A549 (cell line): ENCODE measurements around the gene PER1. TPM values are rescaled to one million over a fixed set of nuclear protein-coding genes. Genes with fewer than 3 reads are reported as not detected.

ENCODE experiments used
- ATAC-seq, 2 experiments: fragments of 200-7000 bp in 1 of 2; fragments of >200 bp in 1 of 2; cut with Nextera tagmentation in 1 of 2; cut with Tn5 transposase in 1 of 2; 3 replicates each; pipeline versions ENCODE4 v1.8.0 to v1.9.1; 2018 to 2020; ENCODE audit warnings: mild to moderate bottlenecking in 1 of 2, moderate library complexity in 1 of 2
- CTCF ChIA-PET: fragments of 300-600 bp; sonication (Branson Sonifier 250); formaldehyde crosslinking; extraction: SDS; loops from one replicate; lab custom pipeline; 2021; ENCODE audit warnings: antibody characterized with exemption, inconsistent platforms; lab: Yijun Ruan, JAX
- POLR2A ChIA-PET: fragments of 350-600 bp; formaldehyde crosslinking; extraction: SDS; loops from one replicate; lab custom pipeline; 2021; ENCODE audit warnings: antibody characterized with exemption, inconsistent platforms; lab: Yijun Ruan, JAX
- DNase-seq, 2 experiments: peaks; one replicate each; pipeline versions ENCODE4 v3.0.0 to v3.0.0-alpha.2; 2011 to 2016; ENCODE audit warnings: low read depth in 1 of 2, low spot score in 1 of 2
- FAIRE-seq: peaks from 2 replicates; lab custom pipeline; 2011; peaks lifted over from hg19 to GRCh38; lab: Jason Lieb, UNC
- H3K27ac ChIP-seq, 2 experiments: fragments of >200 bp; sonication (Bioruptor Twin); formaldehyde crosslinking; 3 replicates each; pipeline ENCODE4 v1.5.1; 2016 to 2017
- H3K4me1 ChIP-seq: fragments of >200 bp; sonication (Bioruptor Twin); formaldehyde crosslinking; 3 replicates; pipeline ENCODE4 v1.6.1; 2016
- H3K4me2 ChIP-seq: fragments of >200 bp; sonication (Bioruptor Twin); formaldehyde crosslinking; 3 replicates; pipeline ENCODE4 v1.6.1; 2016
- H3K4me3 ChIP-seq: fragments of >200 bp; sonication (Bioruptor Twin); formaldehyde crosslinking; 3 replicates; pipeline ENCODE4 v1.5.1; 2016
- H3K9me3 ChIP-seq: fragments of >200 bp; sonication (Bioruptor Twin); formaldehyde crosslinking; 3 replicates; pipeline ENCODE4 v1.6.1; 2016
- BCL3 ChIP-seq: fragments of >200 bp; sonication (Bioruptor Twin); formaldehyde crosslinking; IDR thresholded peaks from 3 replicates; pipeline ENCODE4 v1.6.1; 2016
- CBX2 ChIP-seq: fragments of 200-600 bp; sonication (generic); IDR thresholded peaks from 2 replicates; pipeline ENCODE4 v1.6.1; 2016; ENCODE audit warnings: low read depth, mild to moderate bottlenecking, borderline replicate concordance
- CBX8 ChIP-seq: fragments of 200-600 bp; sonication (generic); IDR thresholded peaks from 2 replicates; pipeline ENCODE4 v1.6.1; 2016
- CTCF ChIP-seq: fragments of >200 bp; sonication (Bioruptor Twin); formaldehyde crosslinking; IDR thresholded peaks from 3 replicates; pipeline ENCODE4 v1.5.1; 2016
- E2F6 ChIP-seq: IDR thresholded peaks from 2 replicates; pipeline ENCODE4 v1.6.1; 2012; ENCODE audit warnings: low read depth, borderline replicate concordance
- ELK1 ChIP-seq: fragments of 150-350 bp; IDR thresholded peaks from 2 replicates; pipeline ENCODE4 v1.6.1; 2014; ENCODE audit warnings: low read depth, mild to moderate bottlenecking, low read length
- EP300 ChIP-seq, 2 experiments: fragments of >200 bp; sonication (Bioruptor Twin); formaldehyde crosslinking; IDR thresholded peaks; 2 replicates in 1 of 2; 3 replicates in 1 of 2; pipeline ENCODE4 v1.6.1; 2016 to 2017
- FOSB ChIP-seq: fragments of 250-450 bp; sonication (Bioruptor Pico); IDR thresholded peaks from 2 replicates; pipeline ENCODE4 v1.5.0; 2020; ENCODE audit warnings: mild to moderate bottlenecking, moderate library complexity
- GATA3 ChIP-seq: IDR thresholded peaks from 2 replicates; pipeline ENCODE4 v1.6.1; 2012; ENCODE audit warnings: borderline replicate concordance
- HES2 ChIP-seq: fragments of >200 bp; sonication (Bioruptor Twin); formaldehyde crosslinking; IDR thresholded peaks from 2 replicates; pipeline ENCODE4 v1.6.1; 2016
- HOXA7 ChIP-seq: fragments of 250-450 bp; sonication (Bioruptor Pico); IDR thresholded peaks from 2 replicates; pipeline ENCODE4 v1.5.0; 2020; ENCODE audit warnings: mild to moderate bottlenecking, moderate library complexity
- HOXB13 ChIP-seq: fragments of 250-450 bp; sonication (Bioruptor Pico); IDR thresholded peaks from 2 replicates; pipeline ENCODE4 v1.5.0; 2020; ENCODE audit warnings: low read depth, mild to moderate bottlenecking, moderate library complexity
- JUN ChIP-seq, 2 experiments: fragments of >200 bp; sonication (Bioruptor Twin); formaldehyde crosslinking; IDR thresholded peaks; 2 replicates in 1 of 2; 3 replicates in 1 of 2; pipeline ENCODE4 v1.6.1; 2016 to 2017
- MAFK ChIP-seq: fragments of 450-650 bp; IDR thresholded peaks from 2 replicates; pipeline ENCODE4 v1.6.1; 2014; ENCODE audit not compliant: partially characterized antibody
- MAZ ChIP-seq: fragments of 150-350 bp; IDR thresholded peaks from 2 replicates; pipeline ENCODE4 v1.6.1; 2014; ENCODE audit warnings: antibody characterized with exemption, low read depth, low read length, borderline replicate concordance
- NR3C1 ChIP-seq: fragments of >200 bp; sonication (Bioruptor Twin); formaldehyde crosslinking; IDR thresholded peaks from 3 replicates; pipeline ENCODE4 v1.6.1; 2017
- POLR2A ChIP-seq: IDR thresholded peaks from 2 replicates; pipeline ENCODE4 v1.6.1; 2012; ENCODE audit warnings: mild to moderate bottlenecking, low read length
- RAD21 ChIP-seq, 2 experiments: fragments of >200 bp in 1 of 2; sonication (Bioruptor Twin) in 1 of 2; formaldehyde crosslinking in 1 of 2; IDR thresholded peaks in 1 of 2; conservative IDR thresholded peaks in 1 of 2; 2 replicates in 1 of 2; 3 replicates in 1 of 2; pipeline ENCODE4 v1.6.1; 2012 to 2018; ENCODE audit warnings: inconsistent platforms in 1 of 2
- REST ChIP-seq: fragments of 200-600 bp; sonication (generic); IDR thresholded peaks from 2 replicates; pipeline ENCODE4 v1.6.1; 2016; ENCODE audit warnings: antibody characterized with exemption, mild to moderate bottlenecking, moderate library complexity
- SMC3 ChIP-seq: fragments of >200 bp; sonication (Bioruptor Twin); formaldehyde crosslinking; IDR thresholded peaks from 3 replicates; pipeline ENCODE4 v1.6.1; 2018; ENCODE audit warnings: inconsistent platforms
- SREBF2 ChIP-seq: fragments of 450-650 bp; IDR thresholded peaks from 2 replicates; pipeline ENCODE4 v1.6.1; 2014; ENCODE audit warnings: mild to moderate bottlenecking, moderate library complexity
- TFCP2L1 ChIP-seq: fragments of 250-450 bp; sonication (Bioruptor Pico); IDR thresholded peaks from 2 replicates; pipeline ENCODE4 v1.5.0; 2021; ENCODE audit warnings: mild to moderate bottlenecking
- TP53 ChIP-seq: fragments of 250-450 bp; sonication (Bioruptor Pico); IDR thresholded peaks from 2 replicates; pipeline ENCODE4 v1.5.0; 2021; ENCODE audit warnings: mild to moderate bottlenecking, moderate library complexity
- ZC3H11A ChIP-seq: fragments of 450-650 bp; IDR thresholded peaks from 2 replicates; pipeline ENCODE4 v1.6.1; 2014; ENCODE audit warnings: antibody characterized with exemption, mild to moderate bottlenecking
- ZNF302 ChIP-seq: fragments of 250-450 bp; sonication (Bioruptor Pico); IDR thresholded peaks from 2 replicates; pipeline ENCODE4 v1.9.0; 2021; ENCODE audit warnings: inconsistent platforms, mild to moderate bottlenecking, moderate library complexity
- ZSCAN20 ChIP-seq: fragments of 250-450 bp; sonication (Bioruptor Pico); IDR thresholded peaks from 2 replicates; pipeline ENCODE4 v1.8.0; 2022; ENCODE audit warnings: mild to moderate bottlenecking, moderate library complexity
- WGBS: methylation state at CpG from one replicate; pipeline ENCODE4 v1.1.6; 2017; ENCODE audit errors: missing lambda C conversion rate; 5-methylcytosine and 5-hydroxymethylcytosine counted together
- polyA plus RNA-seq, 4 experiments: library from polyadenylated mRNA; depleted of rRNA in 3 of 4; stranded (reverse); fragments of >200 nt; fragmentation: RNase III in 1 of 4; extraction: RNeasy Plus Mini Kit Qiagen cat#74134 plus additional on column Dnase treatment in 1 of 4; gene quantifications; 2 replicates in 3 of 4; 3 replicates in 1 of 4; pipeline ENCODE4 v1.2.3, GENCODE V29; 2011 to 2017

PER1 gene
- polyA plus RNA-seq, 2 of the 4 experiments (the other 2 are of a cell fraction), result 5.5 to 8.7 TPM

- ATAC-seq, result peak; percentile 79 to 93
- FAIRE-seq, result no peak
- DNase-seq, result peak; percentile 66 to 75
- WGBS, result 65% methylated on average over 45 of the region's 63 CpGs
- Histone ChIP-seq H3K4me3 (no peak overlapping the region), H3K4me2 (peak overlapping the region; percentile 62)
- CTCF ChIA-PET, result interaction anchor here (0.6 to 24.1 kb wide), 20 partner anchors 8 to 1184 kb away, joined by 3 to 1490 read pairs (median 4); partner anchors contain the start of genes ALOX12B and ALOXE3
- peak; percentile 82 for TF ChIP-seq SMC3
- TF ChIP-seq FOSB (CRISPR knock-in tag), result no peak
- TF ChIP-seq CTCF, result peak; percentile 88
- TF ChIP-seq TP53, result no peak
- no peak for TF ChIP-seq E2F6
- no peak for TF ChIP-seq ZSCAN20
- no peak for TF ChIP-seq ZNF302 (CRISPR knock-in tag)
- TF ChIP-seq BCL3, result no peak
- TF ChIP-seq SREBF2, result no peak
- no peak for TF ChIP-seq POLR2A
- TF ChIP-seq JUN (IDR thresholded peaks at IDR 0.05), result no peak
- no peak for TF ChIP-seq ELK1
- no peak for TF ChIP-seq MAFK
- no peak for TF ChIP-seq ZC3H11A
- TF ChIP-seq NR3C1, result no peak
- peak; percentile 70 to 77 for TF ChIP-seq RAD21 (conservative IDR thresholded peaks at IDR 0.05 in 1 of 2, IDR thresholded peaks at IDR 0.05 in 1 of 2)
- no peak for TF ChIP-seq TFCP2L1
- no peak for TF ChIP-seq GATA3
- TF ChIP-seq, all 56 proteins: peak for 3
- Histone ChIP-seq H3K27ac (no peak overlapping the region), H3K4me1 (peaks cover 15% of the 10 kb centered on the region), H3K9me3 (no peaks in the 10 kb centered on the region)
- POLR2A ChIA-PET, result no interaction called here
Observed at GRCh38 chr17:8109661-8110455, 42.3 kb downstream of the PER1 start.

GRCh38 chr17:8108972-8109660 lies 43.1 kb downstream of the PER1 start:
- Histone ChIP-seq H3K4me2 (no peak overlapping the region), H3K27ac (no peak overlapping the region), H3K4me3 (no peak overlapping the region), H3K4me1 (peaks cover 15% of the 10 kb centered on the region), H3K9me3 (no peaks in the 10 kb centered on the region)
- ChIA-PET POLR2A (no interaction called here), CTCF (interaction anchor here (0.7 to 24.1 kb wide), 9 partner anchors 8 to 531 kb away, joined by 3 to 1490 read pairs (median 11); partner anchors contain the start of genes ALOX12B and ALOXE3)
- 89% methylated on average over 33 of the region's 33 CpGs for WGBS
- FAIRE-seq (no peak), DNase-seq (no peak), ATAC-seq (no peak)
- TF ChIP-seq MAZ (no peak), JUN (IDR thresholded peaks at IDR 0.05) (no peak), HES2 (no peak), CBX8 (no peak), BCL3 (no peak), REST (no peak), CBX2 (no peak), HOXA7 (no peak), HOXB13 (no peak), EP300 (IDR thresholded peaks at IDR 0.05) (no peak), GATA3 (no peak)
